Uterus (tissue), 4 donors: Measurements from ENCODE around the gene C10orf90. TPM values are rescaled to one million over a fixed set of nuclear protein-coding genes. Genes with fewer than 3 reads are reported as not detected.

Experiments
- DNase-seq, 2 donors: peaks; one replicate each; pipeline ENCODE4 v3.0.0-alpha.2; 2019 to 2020
- H3K27ac ChIP-seq, 2 donors: fragments of 200-600 bp; sonication (generic); 1 replicate in 1 of 2; 2 replicates in 1 of 2; pipeline ENCODE4 v1.5.1; 2016 to 2018
- H3K27me3 ChIP-seq, 2 donors: fragments of 200-600 bp; sonication (generic); one replicate each; pipeline ENCODE4 v1.5.1; 2018 to 2019; ENCODE audit warnings: control low read depth in 1 of 2
- H3K36me3 ChIP-seq, 2 donors: fragments of 200-600 bp; sonication (generic); one replicate each; pipeline ENCODE4 v1.5.1; 2019; ENCODE audit warnings: control low read depth in 1 of 2
- H3K4me1 ChIP-seq, 2 donors: fragments of 200-600 bp; sonication (generic); one replicate each; pipeline ENCODE4 v1.5.1; 2018 to 2019; ENCODE audit warnings: control low read depth in 1 of 2
- H3K4me3 ChIP-seq, 2 donors: fragments of 200-600 bp; sonication (generic); 1 replicate in 1 of 2; 2 replicates in 1 of 2; pipeline ENCODE4 v1.5.1; 2018 to 2019; ENCODE audit warnings: mild to moderate bottlenecking in 1 of 2
- H3K9me3 ChIP-seq, 2 donors: fragments of 200-600 bp; sonication (generic); one replicate each; pipeline ENCODE4 v1.5.1; 2019; ENCODE audit warnings: control low read depth in 1 of 2
- CTCF ChIP-seq, 4 experiments: fragments of 200-600 bp in 2 of 4; fragments of 450-650 bp in 2 of 4; sonication (generic) in 2 of 4; IDR thresholded peaks; one replicate each; pipeline ENCODE4 v1.5.1; 2016 to 2019; ENCODE audit warnings: antibody characterized with exemption in 4 of 4, mild to moderate bottlenecking in 2 of 4, moderate library complexity in 1 of 4
- POLR2A ChIP-seq, 2 donors: fragments of 450-650 bp; IDR thresholded peaks; one replicate each; pipeline ENCODE4 v1.6.1; 2016; ENCODE audit warnings: antibody characterized with exemption in 2 of 2, mild to moderate bottlenecking in 1 of 2, moderate library complexity in 1 of 2
- intact Hi-C: fragments of 100-400 bp; cut with DNase I; formaldehyde crosslinking; loops from one replicate; pipeline ENCODE4 v1.15.1; 2023; ENCODE audit warnings: low total_unique reads
- total RNA-seq, 4 donors: library from RNA; depleted of rRNA in 3 of 4; stranded (reverse); fragments of >200 nt in 3 of 4; gene quantifications; one replicate each; pipeline versions ENCODE4 v1.1.0 to v1.2.4, GENCODE V29; 2014 to 2023
- donor health status: DM: yes; HTN: yes; CAD: no.

Gene C10orf90
- total RNA-seq, 4 donors from 2014 or later, result 0.21 TPM; not detected in 3

- no peaks in the 10 kb centered on the region for H3K36me3 ChIP-seq
- DNase-seq, result no peak
- no peak for TF ChIP-seq CTCF (IDR thresholded peaks at IDR 0.05)
- no peak for TF ChIP-seq POLR2A (IDR thresholded peaks at IDR 0.05)
- no peaks in the 10 kb centered on the region for H3K27me3 ChIP-seq
- H3K9me3 ChIP-seq, result no peaks in the 10 kb centered on the region
- no peak overlapping the region for H3K4me3 ChIP-seq
- H3K4me1 ChIP-seq, result no peaks in the 10 kb centered on the region
- intact Hi-C loops, result no loop called here
- H3K27ac ChIP-seq, result no peak overlapping the region
These were observed 152.0 kb downstream of the C10orf90 start for GRCh38 chr10:126518218-126519080.

- no peaks in the 10 kb centered on the region for H3K27me3 ChIP-seq
- no peak overlapping the region for H3K27ac ChIP-seq
- no peak overlapping the region for H3K4me3 ChIP-seq
- no peaks in the 10 kb centered on the region for H3K9me3 ChIP-seq
- no peak for DNase-seq
- no peaks in the 10 kb centered on the region for H3K36me3 ChIP-seq
- intact Hi-C loops, result no loop called here
- H3K4me1 ChIP-seq, result no peaks in the 10 kb centered on the region
- TF ChIP-seq CTCF (IDR thresholded peaks at IDR 0.05), result no peak
- TF ChIP-seq POLR2A (IDR thresholded peaks at IDR 0.05), result no peak
These were observed 154.0 kb downstream of the C10orf90 start for GRCh38 chr10:126516515-126516914.

GRCh38 chr10:126511917-126512479 is 158.5 kb downstream of the C10orf90 start:
- Histone ChIP-seq H3K4me3 (no peak overlapping the region), H3K4me1 (no peaks in the 10 kb centered on the region), H3K27me3 (no peaks in the 10 kb centered on the region), H3K36me3 (no peaks in the 10 kb centered on the region), H3K9me3 (no peaks in the 10 kb centered on the region), H3K27ac (no peak overlapping the region)
- no peak for TF ChIP-seq CTCF (IDR thresholded peaks at IDR 0.05)
- TF ChIP-seq POLR2A (IDR thresholded peaks at IDR 0.05), result no peak
- DNase-seq, result no peak
- intact Hi-C loops, result no loop called here

- H3K27me3 ChIP-seq, result no peaks in the 10 kb centered on the region
- TF ChIP-seq POLR2A (IDR thresholded peaks at IDR 0.05), result no peak
- TF ChIP-seq CTCF (IDR thresholded peaks at IDR 0.05), result no peak
- no peak overlapping the region for H3K27ac ChIP-seq
- DNase-seq, result no peak
- no peaks in the 10 kb centered on the region for H3K9me3 ChIP-seq
- no peaks in the 10 kb centered on the region for H3K4me1 ChIP-seq
- no peak overlapping the region for H3K4me3 ChIP-seq
- intact Hi-C loops, result no loop called here
- no peaks in the 10 kb centered on the region for H3K36me3 ChIP-seq
These were observed 161.3 kb downstream of the C10orf90 start for GRCh38 chr10:126509182-126509581.

- Histone ChIP-seq H3K36me3 (no peaks in the 10 kb centered on the region), H3K4me1 (no peaks in the 10 kb centered on the region), H3K4me3 (no peak overlapping the region), H3K27ac (no peak overlapping the region), H3K27me3 (no peaks in the 10 kb centered on the region), H3K9me3 (no peaks in the 10 kb centered on the region)
- intact Hi-C loops, result no loop called here
- no peak for DNase-seq
- TF ChIP-seq POLR2A (IDR thresholded peaks at IDR 0.05) (no peak), CTCF (IDR thresholded peaks at IDR 0.05) (no peak)
These were observed 161.9 kb downstream of the C10orf90 start for GRCh38 chr10:126508535-126509040.
